Neural progenitor cell (in vitro differentiated cells): ENCODE results near the gene NOS1AP.
"Not testable (repeated sequence)": the region's sequence is repeated elsewhere in the genome, so short reads cannot be mapped to it uniquely, and the experiment has no call there.

ENCODE experiments used
- CTCF ChIP-seq: fragments of 200-600 bp; sonication (generic); IDR thresholded peaks from 2 replicates; pipeline ENCODE4 v1.5.1; 2017; ENCODE audit warnings: antibody characterized with exemption, mild to moderate bottlenecking
- EZH2 ChIP-seq: fragments of 200-600 bp; sonication (generic); IDR thresholded peaks from 2 replicates; pipeline ENCODE4 v1.6.1; 2017; ENCODE audit warnings: antibody characterized with exemption, mild to moderate bottlenecking, moderate library complexity
- EZH2phosphoT487 ChIP-seq: fragments of 200-600 bp; sonication (generic); IDR thresholded peaks from 2 replicates; pipeline ENCODE4 v1.6.1; 2017; ENCODE audit warnings: antibody characterized with exemption

DNA sequence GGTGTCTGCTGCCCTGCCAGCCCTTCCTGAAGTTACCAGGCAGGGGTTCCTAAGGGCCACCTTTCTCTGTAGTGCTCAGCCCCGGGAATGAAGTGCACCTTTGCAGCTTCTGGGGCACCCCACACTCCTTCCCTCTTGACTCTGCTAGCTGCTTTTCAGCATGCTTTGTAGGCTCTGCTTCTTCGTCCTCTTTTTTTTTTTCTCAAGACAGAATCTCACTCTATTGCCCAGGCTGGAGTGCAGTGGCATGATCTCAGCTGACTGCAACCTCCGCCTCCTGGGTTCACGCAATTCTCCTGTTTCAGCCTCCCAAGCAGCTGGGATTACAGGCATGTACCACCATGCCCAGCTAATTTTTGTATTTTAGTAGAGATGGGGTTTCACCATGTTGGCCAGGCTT is 282.4 kb downstream of the NOS1AP start:
- TF ChIP-seq CTCF, EZH2phosphoT487, EZH2: not testable (repeated sequence)
